Skin epidermis (tissue), 12 donors: Measurements from ENCODE around the gene TBL2.
"Not testable (repeated sequence)": the region's sequence is repeated elsewhere in the genome, so short reads cannot be mapped to it uniquely, and the experiment has no call there.

Experiments
- H3K27ac ChIP-seq, 21 experiments: fragments of 200-600 bp; sonication (generic) in 11 of 21; one replicate each; pipeline ENCODE4 v1.5.0; 2020; ENCODE audit warnings: mild to moderate bottlenecking in 3 of 21, inconsistent platforms in 2 of 21, moderate library complexity in 2 of 21
- H3K4me3 ChIP-seq, 7 experiments: fragments of 200-600 bp; sonication (generic) in 2 of 7; one replicate each; pipeline ENCODE4 v1.5.0; 2020; ENCODE audit warnings: inconsistent platforms in 2 of 7, mild to moderate bottlenecking in 2 of 7, moderate library complexity in 1 of 7

The TBL2 gene

DNA sequence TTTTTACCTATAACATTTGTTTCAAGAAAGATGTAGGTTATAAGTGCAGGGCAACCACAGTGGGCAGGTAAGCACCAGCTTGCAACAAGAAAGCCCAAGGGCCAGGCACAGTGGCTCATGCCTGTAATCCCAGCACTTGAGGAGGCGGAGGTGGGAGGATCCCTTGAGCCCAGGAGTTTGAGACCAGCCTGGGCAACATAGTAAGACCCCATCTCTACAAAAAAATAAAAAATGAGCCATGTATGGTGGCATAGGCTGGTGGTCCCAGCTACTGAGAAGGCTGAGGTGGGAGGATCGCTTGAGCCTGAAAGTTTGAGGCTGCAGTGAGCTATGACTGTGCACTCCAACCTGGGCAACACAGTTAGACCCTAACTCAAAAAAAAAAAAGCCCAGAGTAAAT, 33.7 kb downstream of the TBL2 start:
- Histone ChIP-seq H3K27ac (no peak overlapping the region), H3K4me3 (no peak overlapping the region)

DNA sequence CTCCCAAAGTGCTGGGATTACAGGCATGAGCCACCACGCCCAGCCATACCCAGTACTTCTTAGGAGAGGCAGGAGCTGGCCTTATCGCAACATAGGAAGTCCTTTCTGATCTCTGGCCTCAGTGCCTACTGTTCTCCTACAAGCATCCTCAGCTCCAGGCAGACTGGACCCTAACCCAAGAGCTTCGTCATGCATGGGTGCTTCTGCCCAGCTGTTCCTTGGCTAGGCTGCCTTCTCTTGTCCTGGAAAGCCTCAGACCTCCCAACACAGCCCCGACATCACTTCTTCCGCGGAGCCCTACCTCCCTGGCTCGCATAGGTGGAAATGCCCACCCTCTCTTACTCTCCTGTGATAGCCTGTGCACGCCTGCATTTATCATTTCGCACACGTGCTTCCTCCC, 36.7 kb downstream of the TBL2 start:
- no peak overlapping the region for H3K27ac ChIP-seq
- H3K4me3 ChIP-seq = no peak overlapping the region

DNA sequence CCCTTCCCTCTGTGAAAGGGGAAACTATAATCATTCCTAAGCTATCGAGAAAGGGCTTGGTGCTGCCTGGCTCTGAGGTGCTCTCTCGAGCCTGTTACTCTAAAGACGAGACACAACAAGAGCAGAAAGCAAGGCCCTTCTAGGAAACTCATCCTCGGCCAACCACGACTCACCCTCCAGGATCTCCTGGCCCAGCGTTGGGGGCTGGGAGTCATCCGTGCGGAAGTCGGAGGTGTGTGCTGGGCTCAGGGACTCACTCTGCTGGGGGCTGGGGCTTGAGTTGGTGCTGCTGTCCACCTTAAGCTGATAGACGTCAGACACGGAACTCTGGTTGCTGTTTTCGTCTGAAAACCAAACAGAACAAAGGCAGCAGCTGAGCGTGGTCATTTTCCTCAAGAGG, 38.7 kb downstream of the TBL2 start:
- no peak overlapping the region for H3K4me3 ChIP-seq

GRCh38 chr7:73538510-73538909, 39.9 kb downstream of the TBL2 start:
- not testable (repeated sequence) for H3K4me3 ChIP-seq, H3K27ac ChIP-seq

More for the DNA sequence above, 38.7 kb downstream of the TBL2 start:
- H3K27ac ChIP-seq = no peak overlapping the region

GRCh38 chr7:73537051-73537450, 41.3 kb downstream of the TBL2 start:
- H3K4me3 ChIP-seq = no peak overlapping the region

DNA sequence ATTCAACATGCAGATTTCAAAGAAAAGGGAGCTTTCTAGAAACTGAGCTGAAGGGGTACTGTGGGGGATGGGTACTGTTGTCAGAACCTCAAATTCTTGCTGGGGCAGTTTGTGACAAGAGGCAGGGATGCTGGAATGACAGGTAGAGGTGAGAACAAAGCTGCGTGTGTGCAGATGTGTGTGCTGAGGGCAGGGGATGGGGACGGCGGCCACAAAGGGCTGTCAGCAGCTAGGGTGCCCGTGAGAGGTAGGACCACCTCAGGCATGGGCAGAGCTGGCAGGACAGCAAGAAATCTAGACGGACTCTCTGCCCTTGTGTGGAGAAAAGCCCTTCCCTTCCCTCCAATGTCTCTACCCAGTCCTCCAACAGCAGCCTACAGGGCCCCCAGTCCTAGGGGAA, 41.9 kb downstream of the TBL2 start:
- Histone ChIP-seq H3K27ac (no peak overlapping the region), H3K4me3 (no peak overlapping the region)

More at GRCh38 chr7:73537051-73537450, 41.3 kb downstream of the TBL2 start:
- no peak overlapping the region for H3K27ac ChIP-seq

DNA sequence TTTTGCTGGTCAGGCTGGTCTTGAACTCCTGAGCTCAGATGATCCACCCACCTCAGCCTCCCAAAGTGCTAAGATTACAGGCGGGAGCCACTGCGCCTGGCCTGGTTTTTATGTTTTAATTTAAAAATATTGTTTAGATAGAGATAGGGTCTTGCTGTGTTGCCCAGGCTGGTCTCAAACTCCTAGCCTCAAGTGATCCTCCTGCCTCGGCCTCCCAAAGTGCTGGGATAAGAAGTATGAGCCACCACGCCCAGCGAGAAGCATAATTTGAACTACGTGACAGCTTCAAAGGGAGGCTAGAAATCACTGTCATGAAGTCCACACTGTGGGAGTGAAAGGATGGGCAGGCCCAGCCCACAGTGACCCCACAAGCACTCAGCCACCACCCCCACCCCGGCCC, 42.5 kb downstream of the TBL2 start:
- not testable (repeated sequence) for H3K27ac ChIP-seq, H3K4me3 ChIP-seq

DNA sequence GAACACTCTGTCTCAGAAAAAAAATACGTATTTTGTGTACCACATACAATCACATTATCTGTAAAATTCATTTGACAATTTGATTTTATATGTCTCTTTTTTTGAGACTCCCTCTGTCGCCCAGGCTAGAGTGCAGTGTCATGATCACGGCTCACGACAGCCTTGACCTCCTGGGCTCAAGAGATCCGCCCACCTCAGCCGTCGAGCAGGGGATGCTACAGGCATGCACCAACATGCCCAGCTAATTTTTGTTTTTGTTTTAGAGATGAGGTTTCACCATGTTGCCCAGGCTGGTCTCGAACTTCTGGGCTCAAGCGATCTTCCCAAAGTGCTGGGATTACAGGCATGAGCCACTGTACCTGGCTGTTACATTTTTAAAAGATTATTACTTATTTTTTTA, 44.6 kb downstream of the TBL2 start:
- no peak overlapping the region for H3K4me3 ChIP-seq
- H3K27ac ChIP-seq = no peak overlapping the region

GRCh38 chr7:73532224-73532623, 46.2 kb downstream of the TBL2 start:
- Histone ChIP-seq H3K27ac (no peak overlapping the region), H3K4me3 (no peak overlapping the region)

DNA sequence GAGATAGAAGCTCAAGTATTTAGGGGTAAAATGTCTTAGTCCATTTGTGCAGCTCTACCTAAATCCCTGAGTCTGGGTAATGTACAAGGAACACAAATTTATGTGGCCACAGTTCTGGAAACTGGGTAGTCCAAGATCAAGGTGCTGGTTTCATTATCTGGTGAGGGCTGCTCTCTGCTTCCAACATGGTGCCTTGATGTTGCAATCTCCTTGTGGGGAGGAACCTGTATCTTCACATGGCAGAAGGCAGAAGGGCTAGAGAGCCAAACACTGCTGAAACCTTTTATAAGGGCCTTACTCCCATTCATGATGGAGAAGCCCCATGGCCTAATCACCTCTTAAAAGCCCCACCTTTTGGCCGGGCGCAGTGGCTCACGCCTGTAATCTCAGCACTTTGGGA, 47.6 kb downstream of the TBL2 start:
- H3K4me3 ChIP-seq = no peak overlapping the region
- H3K27ac ChIP-seq = no peak overlapping the region

DNA sequence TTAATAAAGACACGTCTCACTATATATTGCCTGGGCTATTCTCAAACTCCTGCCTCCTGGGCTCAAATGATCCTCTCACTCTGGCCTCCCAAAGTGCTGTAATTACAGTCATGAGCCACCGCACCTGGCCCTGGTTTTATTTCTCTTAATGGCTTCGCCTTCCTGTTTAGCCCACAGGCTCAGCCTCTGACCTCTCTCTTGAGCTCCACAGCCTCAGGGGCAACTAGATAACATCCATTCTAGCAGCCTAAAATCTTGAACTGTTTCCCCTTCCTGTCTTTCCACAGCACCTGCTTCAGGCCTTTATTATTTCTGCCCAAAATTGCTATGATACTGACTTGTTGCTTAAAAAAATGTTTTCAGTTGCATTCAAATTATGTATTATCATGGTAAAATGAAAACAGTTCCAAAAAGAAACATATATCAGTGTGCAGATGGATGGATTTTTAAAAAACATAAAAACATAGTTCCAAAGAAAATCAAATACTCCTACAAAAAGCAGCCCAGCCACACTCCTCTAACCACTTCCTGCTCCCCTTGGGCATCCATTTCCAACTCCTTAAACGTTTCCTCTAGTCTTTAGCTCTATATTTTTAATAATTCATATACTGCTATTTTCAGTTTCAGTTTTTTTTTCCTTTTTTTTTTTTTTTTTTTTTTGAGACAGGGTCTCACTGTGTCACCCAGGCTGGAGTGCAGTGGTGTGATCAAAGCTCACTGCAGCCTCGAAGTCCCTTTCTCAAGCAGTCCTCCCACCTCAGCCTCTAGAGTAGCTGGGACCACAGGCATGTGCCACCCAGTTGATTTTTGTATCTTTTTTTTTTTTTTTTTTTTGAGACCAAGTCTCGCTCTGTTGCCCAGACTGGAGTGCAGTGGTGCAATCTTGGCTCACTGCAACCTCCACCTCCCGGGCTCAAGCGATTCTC, 51.2 kb downstream of the TBL2 start:
- H3K27ac ChIP-seq = peak overlapping the region in 4 of 21 experiments; percentile 0 to 56 (median 34)

GRCh38 chr7:73526158-73526494, 52.3 kb downstream of the TBL2 start:
- H3K27ac ChIP-seq = peak overlapping the region in 7 of 21 experiments; percentile 3 to 56 (median 16)
- not testable (repeated sequence) for H3K4me3 ChIP-seq

More for the DNA sequence above, 51.2 kb downstream of the TBL2 start:
- no peak overlapping the region for H3K4me3 ChIP-seq

DNA sequence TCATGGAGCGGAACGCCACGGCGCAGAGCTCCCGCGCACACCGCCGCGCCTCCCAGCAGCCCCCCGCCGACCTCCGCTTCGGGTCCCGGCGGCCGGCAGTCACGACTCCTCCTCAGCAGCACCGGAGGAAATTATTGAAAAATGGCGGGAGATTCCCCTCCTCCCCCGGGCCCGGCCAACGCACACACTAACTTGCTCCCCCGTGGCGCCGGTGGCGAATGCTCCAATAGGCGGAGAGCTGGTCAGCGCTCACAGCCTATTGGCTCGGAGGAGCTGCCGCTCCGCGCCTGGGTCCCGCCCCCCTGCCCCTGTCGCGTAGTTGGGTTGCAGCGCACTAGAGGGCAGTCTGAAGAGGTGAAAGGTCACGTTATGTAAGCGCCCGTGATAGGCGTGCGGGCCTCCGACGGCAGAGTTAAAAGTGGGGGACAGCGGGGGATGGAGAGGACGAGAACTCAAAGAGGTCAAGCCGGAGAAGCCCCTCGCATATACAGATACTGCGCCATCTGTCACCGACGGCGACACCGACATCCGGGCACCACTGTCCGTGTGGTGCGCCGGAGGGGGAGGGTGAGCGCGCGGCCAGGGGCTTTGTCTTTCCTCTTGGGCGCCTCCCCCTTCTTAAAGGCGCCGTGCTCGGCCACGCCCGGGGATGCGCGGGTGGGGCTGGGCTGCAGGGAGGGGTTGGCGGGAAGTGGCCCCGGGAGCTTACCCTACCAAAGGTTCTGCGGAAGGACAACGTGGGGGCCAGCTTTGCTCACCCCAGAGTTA, 56.1 kb downstream of the TBL2 start, which contains the start of gene BAZ1B:
Gene BAZ1B, minus strand, starts transcription at position 189 of the 768 bp plus-strand sequence. CDS start 360 bp downstream, outside the sequence.
- peak within 1 kb of the TSS; percentile 76 to 98 (median 90) for H3K27ac ChIP-seq
- H3K4me3 ChIP-seq = peak within 1 kb of the TSS; percentile 67 to 97 (median 89)

DNA sequence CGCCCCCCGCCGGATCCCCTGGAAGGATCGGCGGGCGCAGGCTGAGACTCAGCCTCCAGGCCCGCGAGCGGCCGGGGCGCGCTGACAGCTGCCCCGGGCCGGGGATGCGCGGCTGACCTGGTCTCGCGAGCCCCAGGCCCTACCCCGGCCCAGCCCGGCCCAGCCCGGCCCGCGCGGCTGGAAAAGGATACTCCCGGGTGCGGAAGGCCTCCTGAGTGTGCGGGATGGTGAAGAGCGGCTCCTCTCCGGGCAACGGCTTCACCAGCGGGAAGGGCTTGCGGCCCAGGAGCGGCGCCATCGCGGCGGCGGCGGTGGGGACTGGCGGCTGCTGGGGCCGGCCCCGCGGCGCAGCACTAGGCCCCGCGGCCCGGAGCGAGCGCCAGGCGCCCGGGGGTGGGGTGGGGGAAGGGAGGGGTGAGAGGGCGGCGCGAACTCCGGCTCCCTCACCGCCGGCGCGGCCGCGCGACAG, 56.7 kb downstream of the TBL2 start:
- peak overlapping the region; percentile 67 to 97 (median 89) for H3K4me3 ChIP-seq
- H3K27ac ChIP-seq = peak overlapping the region; percentile 76 to 98 (median 90)

DNA sequence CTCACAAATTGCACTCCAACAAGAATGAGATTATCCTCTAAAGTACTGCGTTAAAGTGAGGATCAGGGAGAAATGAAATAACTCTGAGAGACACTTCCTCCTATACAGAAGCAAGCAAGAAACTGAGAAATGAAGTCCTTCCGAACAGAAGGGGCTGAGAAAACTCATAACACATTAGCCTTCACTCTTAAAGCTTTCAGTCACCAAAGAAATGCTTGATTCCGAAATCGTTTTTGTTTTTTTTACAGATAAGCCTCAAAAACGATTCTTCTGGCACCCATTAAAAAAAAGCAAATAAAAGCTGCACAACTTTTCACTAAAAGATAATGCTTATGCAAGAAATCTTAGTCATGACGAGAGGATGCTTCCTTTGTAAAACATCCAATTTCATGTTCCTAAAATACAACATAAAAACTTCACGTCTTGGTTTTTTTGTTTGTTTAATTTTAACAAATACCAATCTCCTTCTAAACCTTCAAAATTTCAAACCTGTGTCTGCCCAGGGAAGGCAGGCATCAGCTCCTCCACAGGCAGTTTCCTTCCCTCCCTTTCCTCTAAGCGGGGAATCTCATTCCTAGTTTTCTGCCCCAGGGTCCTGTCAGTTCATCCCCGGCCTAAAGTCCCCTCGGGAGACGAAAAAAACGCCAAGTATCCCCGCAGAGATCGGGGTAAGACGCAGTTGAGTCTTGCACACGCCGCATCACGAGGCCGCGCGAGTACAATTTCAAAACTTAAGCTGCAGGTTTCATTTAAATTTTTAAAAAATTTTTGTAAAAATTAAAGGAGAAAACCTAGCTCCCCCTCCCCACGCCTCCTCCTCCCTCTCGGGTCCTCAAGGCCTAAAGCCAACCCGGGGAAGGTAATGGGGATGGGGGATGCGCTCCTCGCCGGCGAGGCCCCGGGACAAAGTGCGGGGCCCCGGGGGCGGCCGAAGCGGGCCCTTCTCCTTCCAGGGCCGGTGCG, 57.4 kb downstream of the TBL2 start:
- Histone ChIP-seq H3K4me3 (peak overlapping the region; percentile 67 to 97 (median 89)), H3K27ac (peak overlapping the region; percentile 76 to 98 (median 90))

DNA sequence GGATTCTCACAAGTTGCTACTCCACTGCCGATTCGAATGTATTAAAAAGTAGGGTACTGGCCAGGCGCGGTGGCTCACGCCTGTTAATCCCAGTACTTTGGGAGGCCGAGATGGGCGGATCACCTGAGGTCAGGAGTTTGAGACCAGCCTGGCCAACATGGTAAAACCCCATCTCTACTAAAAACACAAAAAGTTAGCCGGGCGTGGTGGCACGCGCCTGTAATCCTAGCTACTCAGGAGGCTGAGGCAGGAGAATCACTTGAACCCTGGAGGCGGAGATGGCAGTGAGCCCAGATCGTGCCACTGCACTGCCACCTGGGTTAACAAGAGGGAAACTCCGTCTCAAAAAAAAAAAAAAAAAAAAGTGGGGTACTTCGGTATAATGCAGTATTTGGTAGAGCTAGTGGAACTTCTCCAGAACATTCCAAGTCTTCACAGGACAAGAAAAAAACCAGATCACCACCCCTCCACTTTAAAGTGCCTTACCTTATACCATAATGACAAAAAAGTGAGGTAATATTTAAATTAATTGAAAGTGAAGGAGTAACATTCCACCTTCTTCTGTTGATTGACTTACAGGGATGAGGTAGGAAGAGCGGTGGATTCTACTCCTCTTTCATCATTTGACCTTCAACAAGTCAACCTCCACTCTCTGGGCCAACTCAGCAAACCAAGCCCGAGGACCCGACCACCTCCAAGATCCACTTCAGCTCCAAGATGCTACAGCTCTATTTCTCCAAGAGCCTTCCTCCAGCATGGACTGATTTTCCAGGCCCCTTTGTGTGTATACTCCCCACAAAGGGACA, 58.3 kb downstream of the TBL2 start:
- peak overlapping the region; percentile 1 to 97 (median 73) for H3K4me3 ChIP-seq
- H3K27ac ChIP-seq = peak overlapping the region in 14 of 21 experiments; percentile 25 to 98 (median 92)

GRCh38 chr7:73518470-73518869, 59.9 kb downstream of the TBL2 start:
- H3K4me3 ChIP-seq = no peak overlapping the region
- no peak overlapping the region for H3K27ac ChIP-seq
